ENCODE measurements around the gene TAB2.

TAB2 gene

GRCh38 chr6:149414821-149415220 is 97.3 kb downstream of the TAB2 start:
- in situ Hi-C loops (cut with HindIII; ENCODE audit: low sequenced_read_pairs): loop anchor here (25.0 kb wide), 1 partner anchor 97 kb away; no protein-coding TSS in a partner anchor
- no peak for TF ChIP-seq CTCF (IDR thresholded peaks at IDR 0.05; ENCODE audit: low read depth, low read length)
- H3K4me3 ChIP-seq (ENCODE audit: low read depth, low read length): no peak overlapping the region
- no peak for DNase-seq (ENCODE audit: low read depth, low spot score)

GRCh38 chr6:149419696-149420404 is 102.3 kb downstream of the TAB2 start:
- TF ChIP-seq CTCF (IDR thresholded peaks at IDR 0.05; ENCODE audit: low read depth, low read length): no peak
- DNase-seq (ENCODE audit: low read depth, low spot score): no peak
- H3K4me3 ChIP-seq (ENCODE audit: low read depth, low read length): no peak overlapping the region
- in situ Hi-C loops (cut with HindIII; ENCODE audit: low sequenced_read_pairs): loop anchor here (25.0 kb wide), 1 partner anchor 92 kb away; no protein-coding TSS in a partner anchor

- in situ Hi-C loops (cut with HindIII; ENCODE audit: low sequenced_read_pairs): loop anchor here (25.0 kb wide), 1 partner anchor 91 kb away; no protein-coding TSS in a partner anchor
- DNase-seq (ENCODE audit: low read depth, low spot score): no peak
- no peak overlapping the region for H3K4me3 ChIP-seq (ENCODE audit: low read depth, low read length)
- TF ChIP-seq CTCF (IDR thresholded peaks at IDR 0.05; ENCODE audit: low read depth, low read length): no peak
These were observed 103.6 kb downstream of the TAB2 start for GRCh38 chr6:149421132-149421531.

GRCh38 chr6:149422581-149422980 is 105.1 kb downstream of the TAB2 start:
- in situ Hi-C loops (cut with HindIII; ENCODE audit: low sequenced_read_pairs): loop anchor here (25.0 kb wide), 1 partner anchor 90 kb away; no protein-coding TSS in a partner anchor
- TF ChIP-seq CTCF (IDR thresholded peaks at IDR 0.05; ENCODE audit: low read depth, low read length): no peak

GRCh38 chr6:149423964-149424440 is 106.5 kb downstream of the TAB2 start:
- in situ Hi-C loops (cut with HindIII; ENCODE audit: low sequenced_read_pairs): loop anchor here (25.0 kb wide), 1 partner anchor 88 kb away; no protein-coding TSS in a partner anchor
- TF ChIP-seq CTCF (IDR thresholded peaks at IDR 0.05; ENCODE audit: low read depth, low read length): no peak
- no peak overlapping the region for H3K4me3 ChIP-seq (ENCODE audit: low read depth, low read length)
- no peak for DNase-seq (ENCODE audit: low read depth, low spot score)

More at GRCh38 chr6:149422581-149422980, 105.1 kb downstream of the TAB2 start:
- no peak overlapping the region for H3K4me3 ChIP-seq (ENCODE audit: low read depth, low read length)
- no peak for DNase-seq (ENCODE audit: low read depth, low spot score)

GRCh38 chr6:149425224-149425623 is 107.7 kb downstream of the TAB2 start:
- in situ Hi-C loops (cut with HindIII; ENCODE audit: low sequenced_read_pairs): loop anchor here (25.0 kb wide), 1 partner anchor 338 kb away; no protein-coding TSS in a partner anchor
- no peak for DNase-seq (ENCODE audit: low read depth, low spot score)
- H3K4me3 ChIP-seq (ENCODE audit: low read depth, low read length): no peak overlapping the region
- TF ChIP-seq CTCF (IDR thresholded peaks at IDR 0.05; ENCODE audit: low read depth, low read length): no peak

Data from astrocyte of the spinal cord (primary cell).